Activated CD4-positive, alpha-beta memory T cell treated with anti-CD3 and anti-CD28 coated beads for 36 hours (primary cell): ENCODE results near the gene UNCX. TPM values are rescaled to one million over a fixed set of nuclear protein-coding genes. Genes with fewer than 3 reads are reported as not detected.

Experiments used
- CTCF ChIA-PET: fragments of 350-600 bp; sonication (Branson Sonifier 250); formaldehyde crosslinking; loops from one replicate; lab custom pipeline; 2021; ENCODE audit warnings: antibody characterized with exemption, inconsistent platforms; lab: Charles Lee
- POLR2A ChIA-PET: fragments of 350-600 bp; sonication (Branson Sonifier 250); formaldehyde crosslinking; loops from one replicate; lab custom pipeline; 2021; ENCODE audit warnings: antibody characterized with exemption; lab: Charles Lee
- DNase-seq: peaks from one replicate; pipeline ENCODE4 v3.0.0-alpha.2; 2020
- H3K27ac Mint-ChIP-seq: one replicate; pipeline ENCODE4 v1.8.0; 2021; ENCODE audit warnings: mixed read lengths
- H3K27me3 Mint-ChIP-seq: one replicate; pipeline ENCODE4 v1.8.0; 2021; ENCODE audit warnings: mixed read lengths
- H3K36me3 Mint-ChIP-seq: one replicate; pipeline ENCODE4 v1.8.0; 2021; ENCODE audit warnings: mixed read lengths
- H3K4me1 Mint-ChIP-seq: one replicate; pipeline ENCODE4 v1.8.0; 2021; ENCODE audit warnings: low read depth, mixed read lengths
- H3K4me3 Mint-ChIP-seq: one replicate; pipeline ENCODE4 v1.8.0; 2021; ENCODE audit warnings: mild to moderate bottlenecking, mixed read lengths
- H3K9me3 Mint-ChIP-seq: one replicate; pipeline ENCODE4 v1.8.0; 2021; ENCODE audit warnings: mixed read lengths
- intact Hi-C: fragments of 100-400 bp; cut with micrococcal nuclease; formaldehyde crosslinking; loops from one replicate; pipeline ENCODE4 v1.15.1; 2023
- total RNA-seq, 2 experiments: library from RNA; stranded (reverse); gene quantifications; one replicate each; pipeline ENCODE4 v1.2.3, GENCODE V29; 2021

Gene UNCX
- total RNA-seq, 2 experiments from 2014 or later: not detected

- intact Hi-C loops: loop anchor here (5.0 kb wide), 1 partner anchor 184 kb away; no protein-coding TSS in a partner anchor
- Mint-ChIP-seq H3K27ac (no peak overlapping the region), H3K27me3 (peaks cover 57% of the 10 kb centered on the region), H3K4me3 (no peak overlapping the region), H3K9me3 (no peaks in the 10 kb centered on the region), H3K36me3 (peaks cover 4% of the 10 kb centered on the region), H3K4me1 (peaks cover 8% of the 10 kb centered on the region)
- no peak for DNase-seq
- ChIA-PET CTCF (interaction anchor here (1.0 to 1.6 kb wide), 3 partner anchors 9 to 245 kb away, joined by 3 to 5 read pairs (median 4); no protein-coding TSS in a partner anchor), POLR2A (no interaction called here)
Measured at GRCh38 chr7:1228545-1229201, 4.0 kb upstream of the UNCX start.

GRCh38 chr7:1229202-1229947 is 3.3 kb upstream of the UNCX start:
- CTCF ChIA-PET: no interaction called here
- Mint-ChIP-seq H3K27me3 (peaks cover 60% of the 10 kb centered on the region), H3K36me3 (peaks cover 4% of the 10 kb centered on the region)

GRCh38 chr7:1229956-1230355 is 2.7 kb upstream of the UNCX start:
- peaks cover 64% of the 10 kb centered on the region for H3K27me3 Mint-ChIP-seq
- no peak for DNase-seq
- no peak overlapping the region for H3K4me3 Mint-ChIP-seq
- CTCF ChIA-PET: no interaction called here
- no peak overlapping the region for H3K27ac Mint-ChIP-seq
- H3K4me1 Mint-ChIP-seq: peaks cover 16% of the 10 kb centered on the region
- intact Hi-C loops: loop anchor here (2.0 to 5.0 kb wide), 2 partner anchors 15 to 182 kb away; no protein-coding TSS in a partner anchor
- POLR2A ChIA-PET: no interaction called here
- H3K9me3 Mint-ChIP-seq: no peaks in the 10 kb centered on the region
- peaks cover 6% of the 10 kb centered on the region for H3K36me3 Mint-ChIP-seq

More at GRCh38 chr7:1229202-1229947, 3.3 kb upstream of the UNCX start:
- no peak overlapping the region for H3K4me3 Mint-ChIP-seq
- DNase-seq: no peak
- peaks cover 10% of the 10 kb centered on the region for H3K4me1 Mint-ChIP-seq
- no peaks in the 10 kb centered on the region for H3K9me3 Mint-ChIP-seq
- no peak overlapping the region for H3K27ac Mint-ChIP-seq
- intact Hi-C loops: loop anchor here (5.0 kb wide), 1 partner anchor 183 kb away; no protein-coding TSS in a partner anchor
- POLR2A ChIA-PET: no interaction called here

- peaks cover 6% of the 10 kb centered on the region for H3K36me3 Mint-ChIP-seq
- H3K27ac Mint-ChIP-seq: no peak overlapping the region
- H3K27me3 Mint-ChIP-seq: peaks cover 62% of the 10 kb centered on the region
- intact Hi-C loops: loop anchor here (2.0 kb wide), 1 partner anchor 14 kb away; no protein-coding TSS in a partner anchor
- no peak overlapping the region for H3K4me3 Mint-ChIP-seq
- no peak for DNase-seq
- no peaks in the 10 kb centered on the region for H3K9me3 Mint-ChIP-seq
- ChIA-PET POLR2A (no interaction called here), CTCF (no interaction called here)
- peaks cover 18% of the 10 kb centered on the region for H3K4me1 Mint-ChIP-seq
Measured at GRCh38 chr7:1230411-1231213, 2.1 kb upstream of the UNCX start.

- H3K27me3 Mint-ChIP-seq: peaks cover 56% of the 10 kb centered on the region
- H3K4me3 Mint-ChIP-seq: no peak overlapping the region
- CTCF ChIA-PET: no interaction called here
Measured at GRCh38 chr7:1231214-1232102, 1.2 kb upstream of the UNCX start.

GRCh38 chr7:1232103-1232466 is 587 bp upstream of the UNCX start:
- no peak overlapping the region for H3K27ac Mint-ChIP-seq
- H3K4me1 Mint-ChIP-seq: peaks cover 20% of the 10 kb centered on the region
- intact Hi-C loops: no loop called here
- no peak overlapping the region for H3K4me3 Mint-ChIP-seq
- H3K36me3 Mint-ChIP-seq: peaks cover 8% of the 10 kb centered on the region
- CTCF ChIA-PET: no interaction called here
- POLR2A ChIA-PET: no interaction called here
- no peaks in the 10 kb centered on the region for H3K9me3 Mint-ChIP-seq
- peaks cover 53% of the 10 kb centered on the region for H3K27me3 Mint-ChIP-seq
- no peak for DNase-seq

More at GRCh38 chr7:1231214-1232102, 1.2 kb upstream of the UNCX start:
- Mint-ChIP-seq H3K36me3 (peaks cover 8% of the 10 kb centered on the region), H3K4me1 (peaks cover 20% of the 10 kb centered on the region), H3K27ac (no peak overlapping the region), H3K9me3 (no peaks in the 10 kb centered on the region)
- DNase-seq: no peak
- POLR2A ChIA-PET: no interaction called here
- intact Hi-C loops: loop anchor here (2.0 kb wide), 1 partner anchor 13 kb away; no protein-coding TSS in a partner anchor

GRCh38 chr7:1233333-1234048 is 819 bp downstream of the UNCX start:
- POLR2A ChIA-PET: no interaction called here
- no peaks in the 10 kb centered on the region for H3K9me3 Mint-ChIP-seq
- no peak overlapping the region for H3K4me3 Mint-ChIP-seq
- no peak for DNase-seq
- no peak overlapping the region for H3K27ac Mint-ChIP-seq
- peaks cover 8% of the 10 kb centered on the region for H3K36me3 Mint-ChIP-seq
- CTCF ChIA-PET: no interaction called here
- H3K27me3 Mint-ChIP-seq: peaks cover 49% of the 10 kb centered on the region
- peaks cover 23% of the 10 kb centered on the region for H3K4me1 Mint-ChIP-seq
- intact Hi-C loops: no loop called here

- peaks cover 23% of the 10 kb centered on the region for H3K4me1 Mint-ChIP-seq
- intact Hi-C loops: no loop called here
- ChIA-PET POLR2A (no interaction called here), CTCF (no interaction called here)
- H3K9me3 Mint-ChIP-seq: no peaks in the 10 kb centered on the region
- peak overlapping the region; percentile 45 for H3K4me3 Mint-ChIP-seq
- H3K27me3 Mint-ChIP-seq: peaks cover 51% of the 10 kb centered on the region
- peak overlapping the region; percentile 73 for H3K27ac Mint-ChIP-seq
- no peak for DNase-seq
- peaks cover 8% of the 10 kb centered on the region for H3K36me3 Mint-ChIP-seq
Measured at GRCh38 chr7:1234049-1234880, 1.6 kb downstream of the UNCX start.

- CTCF ChIA-PET: interaction anchor here (1.5 kb wide), 1 partner anchor 10 kb away, joined by 3 read pairs; no protein-coding TSS in a partner anchor
- no peak for DNase-seq
- Mint-ChIP-seq H3K9me3 (no peaks in the 10 kb centered on the region), H3K4me3 (peak overlapping the region; percentile 26), H3K27ac (peak overlapping the region; percentile 73), H3K27me3 (peaks cover 58% of the 10 kb centered on the region), H3K36me3 (peaks cover 8% of the 10 kb centered on the region), H3K4me1 (peaks cover 23% of the 10 kb centered on the region)
- POLR2A ChIA-PET: no interaction called here
- intact Hi-C loops: no loop called here
Measured at GRCh38 chr7:1234881-1235500, 2.3 kb downstream of the UNCX start.
